GM12875 (cell line): Measurements from ENCODE around the gene PLB1.
"Not testable (repeated sequence)": the region's sequence is repeated elsewhere in the genome, so short reads cannot be mapped to it uniquely, and the experiment has no call there.

Source experiments
- H3K4me3 ChIP-seq: one replicate; pipeline ENCODE4 v1.5.1; 2011; ENCODE audit warnings: low read depth, low read length, control low read depth
- TF ChIP-seq, protein P1 (sequence below): IDR thresholded peaks from 2 replicates; pipeline ENCODE4 v1.5.1; 2011; ENCODE audit warnings: low read depth, mild to moderate bottlenecking, control low read depth, inconsistent platforms, low read length, moderate library complexity, borderline replicate concordance; ENCODE audit not compliant: insufficient read depth

Gene PLB1

DNA sequence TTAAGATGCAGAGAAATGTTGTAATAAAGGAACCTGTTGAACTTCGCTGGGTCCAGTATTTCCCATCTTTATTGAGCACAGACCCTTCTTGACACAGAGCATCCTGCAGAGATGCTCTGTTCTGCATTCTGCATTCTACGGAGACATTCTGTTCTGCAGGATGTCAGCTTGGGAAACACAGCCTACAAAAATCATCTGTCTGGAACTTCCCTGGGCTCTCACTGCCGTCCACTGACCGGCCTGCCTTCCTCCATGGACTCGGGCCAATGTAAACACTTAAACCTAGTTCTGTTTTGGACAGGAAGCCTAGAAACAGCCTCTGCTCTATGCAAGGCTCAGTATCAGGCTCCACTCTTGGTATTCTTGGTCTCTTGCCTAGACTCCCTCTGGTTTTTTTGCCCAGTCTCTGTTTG lies 165.7 kb downstream of the PLB1 start:
- H3K4me3 ChIP-seq, result no peak overlapping the region
- TF ChIP-seq, protein P1, sequence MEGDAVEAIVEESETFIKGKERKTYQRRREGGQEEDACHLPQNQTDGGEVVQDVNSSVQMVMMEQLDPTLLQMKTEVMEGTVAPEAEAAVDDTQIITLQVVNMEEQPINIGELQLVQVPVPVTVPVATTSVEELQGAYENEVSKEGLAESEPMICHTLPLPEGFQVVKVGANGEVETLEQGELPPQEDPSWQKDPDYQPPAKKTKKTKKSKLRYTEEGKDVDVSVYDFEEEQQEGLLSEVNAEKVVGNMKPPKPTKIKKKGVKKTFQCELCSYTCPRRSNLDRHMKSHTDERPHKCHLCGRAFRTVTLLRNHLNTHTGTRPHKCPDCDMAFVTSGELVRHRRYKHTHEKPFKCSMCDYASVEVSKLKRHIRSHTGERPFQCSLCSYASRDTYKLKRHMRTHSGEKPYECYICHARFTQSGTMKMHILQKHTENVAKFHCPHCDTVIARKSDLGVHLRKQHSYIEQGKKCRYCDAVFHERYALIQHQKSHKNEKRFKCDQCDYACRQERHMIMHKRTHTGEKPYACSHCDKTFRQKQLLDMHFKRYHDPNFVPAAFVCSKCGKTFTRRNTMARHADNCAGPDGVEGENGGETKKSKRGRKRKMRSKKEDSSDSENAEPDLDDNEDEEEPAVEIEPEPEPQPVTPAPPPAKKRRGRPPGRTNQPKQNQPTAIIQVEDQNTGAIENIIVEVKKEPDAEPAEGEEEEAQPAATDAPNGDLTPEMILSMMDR, result no peak

DNA sequence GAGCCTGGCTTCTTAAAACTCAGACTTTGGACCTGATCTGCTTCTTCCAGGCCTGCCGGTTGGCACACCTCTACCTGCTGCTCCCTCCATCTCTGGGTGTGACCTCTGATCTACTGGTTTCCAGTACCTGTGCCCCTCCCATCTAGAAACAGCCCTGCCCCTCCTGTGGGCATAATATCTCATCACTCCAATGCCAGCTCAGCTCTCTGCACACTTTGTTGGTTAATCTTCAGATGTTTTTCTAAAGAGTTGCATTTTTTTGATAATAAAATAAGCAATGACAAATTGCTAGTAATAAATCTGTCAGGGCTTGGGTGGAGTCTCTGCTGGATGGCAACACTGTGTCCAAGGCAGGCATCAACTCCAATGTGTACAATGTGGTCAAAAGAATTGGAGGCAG lies 166.2 kb downstream of the PLB1 start:
- TF ChIP-seq, protein P1, result no peak

DNA sequence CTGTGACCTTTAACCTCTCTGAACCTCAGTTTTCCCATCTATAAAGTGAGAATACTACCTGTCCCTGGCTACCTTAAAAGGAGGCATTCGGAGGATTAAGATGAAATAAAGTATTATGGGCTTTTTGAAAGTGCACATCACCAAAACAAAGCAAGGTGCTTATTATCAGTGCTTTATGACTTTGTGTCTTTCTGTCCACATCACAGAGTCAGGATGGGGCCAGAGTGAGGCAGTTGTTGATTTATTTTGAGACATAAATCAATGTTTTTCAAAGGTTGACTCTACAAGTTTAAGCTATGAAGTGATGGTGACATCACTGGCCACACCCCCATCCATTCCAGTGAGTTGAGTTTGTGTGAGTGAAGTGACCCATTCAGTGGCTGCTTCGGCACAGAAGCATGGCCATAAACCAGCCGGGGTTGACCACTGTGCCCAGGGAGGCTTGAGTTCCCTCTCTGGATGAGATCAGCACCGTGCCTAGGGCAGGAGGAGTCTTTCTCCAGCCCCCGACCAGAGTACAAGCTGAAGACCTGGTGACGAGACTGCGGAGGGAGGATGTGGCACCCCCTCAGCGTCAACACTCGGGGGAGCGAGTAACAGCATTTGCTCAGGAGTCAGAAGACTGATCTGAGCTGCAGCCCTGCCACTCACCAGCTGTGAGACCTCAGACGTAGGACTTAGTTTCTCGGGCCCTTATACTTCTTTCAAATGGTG lies 166.8 kb downstream of the PLB1 start:
- TF ChIP-seq, protein P1, result no peak
- no peak overlapping the region for H3K4me3 ChIP-seq

More for the DNA sequence above, 166.2 kb downstream of the PLB1 start:
- no peak overlapping the region for H3K4me3 ChIP-seq

DNA sequence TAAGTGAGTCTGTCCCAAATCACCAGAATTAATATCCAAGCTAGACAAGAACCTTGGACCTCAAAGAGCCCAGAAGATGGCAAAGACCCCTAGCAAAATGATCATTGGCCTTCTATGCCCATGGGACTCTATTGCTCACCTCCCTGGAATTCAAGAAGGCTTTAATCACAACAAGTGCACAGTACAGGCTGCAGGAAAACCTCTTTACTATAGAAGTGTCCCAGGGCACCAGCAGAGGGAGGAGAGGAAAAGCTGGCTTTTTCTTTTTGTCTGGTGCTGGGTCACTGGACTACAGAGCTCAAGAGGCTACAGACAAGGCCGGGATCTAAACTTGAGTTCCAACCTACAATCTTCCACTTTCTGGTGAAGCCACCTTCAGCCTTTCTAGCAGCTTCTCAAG lies 167.5 kb downstream of the PLB1 start:
- no peak overlapping the region for H3K4me3 ChIP-seq
- TF ChIP-seq, protein P1, result no peak

DNA sequence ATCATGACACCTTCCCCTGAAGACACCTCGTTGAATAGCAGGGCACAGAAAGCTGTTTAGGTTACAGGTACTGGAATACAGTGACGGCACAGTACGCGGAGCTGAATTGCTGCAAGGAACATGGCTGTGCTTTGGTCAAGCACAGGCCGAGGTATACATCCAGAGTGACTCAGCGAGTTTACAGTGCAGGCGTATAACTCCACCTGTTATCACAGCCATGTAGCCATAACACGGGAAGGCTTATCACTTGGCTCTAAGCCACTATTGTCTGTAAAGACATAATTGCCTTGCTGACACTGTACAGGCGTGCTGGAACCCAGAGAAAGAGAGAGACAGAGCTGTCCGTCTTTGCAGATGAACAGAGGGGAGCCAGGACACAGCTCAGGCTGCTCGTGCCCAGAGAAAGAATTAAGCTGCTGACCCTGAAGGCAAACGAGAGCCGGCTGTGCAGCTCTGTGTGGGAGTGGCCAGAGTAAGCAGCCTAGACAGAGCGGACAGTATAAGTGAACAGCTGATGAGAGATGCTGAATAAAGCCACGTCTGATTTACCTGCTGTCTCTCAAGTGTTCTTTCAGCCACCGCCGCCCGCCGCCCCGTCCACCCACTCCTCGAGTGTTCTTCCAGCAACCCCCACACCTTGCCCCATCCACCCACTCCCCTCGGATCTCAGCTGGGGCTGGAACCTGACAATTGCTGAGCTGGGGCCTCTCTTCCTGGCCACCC lies 168.4 kb downstream of the PLB1 start:
- no peak overlapping the region for H3K4me3 ChIP-seq

DNA sequence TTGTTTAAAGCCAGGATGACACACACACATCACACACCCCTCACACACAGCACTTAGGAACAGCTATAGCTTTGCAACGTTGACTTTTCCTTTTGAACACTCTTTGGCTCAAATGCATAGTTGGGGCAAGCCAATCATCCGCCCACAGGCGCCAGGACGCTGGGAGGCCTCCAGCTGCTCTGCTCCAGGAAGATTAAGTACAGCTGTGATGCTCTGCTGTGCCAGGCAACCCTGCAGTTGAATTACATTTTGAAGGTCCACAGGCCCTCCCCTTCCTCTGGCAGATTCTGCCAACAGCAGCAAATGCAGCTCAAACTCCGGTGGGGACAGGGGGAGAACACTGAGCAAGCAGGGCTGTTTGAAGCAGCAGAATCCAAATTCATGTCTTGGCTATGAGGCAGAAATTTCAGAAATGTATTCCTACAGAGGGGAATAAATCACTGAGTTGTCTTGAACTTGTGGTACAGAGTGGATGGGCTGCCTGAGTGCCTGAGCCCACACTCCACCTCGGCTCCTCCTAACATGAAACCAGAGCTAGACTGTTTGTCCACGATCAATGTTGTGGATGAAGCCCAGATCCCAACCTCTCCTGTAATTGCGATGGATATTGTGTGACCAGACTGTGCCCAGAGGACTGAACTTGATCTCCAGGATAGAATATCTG lies 169.3 kb downstream of the PLB1 start:
- TF ChIP-seq, protein P1, result no peak
- H3K4me3 ChIP-seq, result no peak overlapping the region

More for the DNA sequence above, 168.4 kb downstream of the PLB1 start:
- TF ChIP-seq, protein P1, result no peak

DNA sequence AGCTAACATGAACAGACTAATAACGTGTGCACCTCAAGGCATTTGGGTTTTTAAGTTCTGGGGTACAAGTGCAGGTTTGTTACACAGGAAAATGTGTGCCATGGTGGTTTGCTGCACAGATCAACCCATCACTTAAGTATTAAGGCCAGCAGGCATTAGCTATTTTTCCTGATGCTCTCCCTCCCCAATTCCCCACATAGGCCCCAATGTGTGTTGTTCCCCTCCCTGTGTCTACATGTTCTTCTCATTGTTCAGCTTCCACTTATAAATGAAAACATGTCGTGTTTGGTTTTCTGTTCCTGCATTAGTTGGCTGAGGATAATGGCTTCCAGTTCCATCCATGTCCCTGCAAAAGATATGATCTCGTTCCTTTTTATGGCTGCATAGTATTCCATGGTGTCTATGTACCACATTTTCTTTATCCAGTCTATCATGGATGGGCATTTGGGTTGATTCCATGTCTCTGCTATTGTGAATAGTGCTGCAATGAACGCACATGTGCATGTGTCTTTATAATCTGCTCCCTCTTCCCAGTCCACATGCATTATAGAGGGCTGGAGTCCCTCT lies 170.0 kb downstream of the PLB1 start:
- H3K4me3 ChIP-seq, result not testable (repeated sequence)
